Measurements from ENCODE around the gene ZNF135.

ZNF135 gene

GRCh38 chr19:58047672-58048071 is 11.4 kb upstream of the ZNF135 start:
- DNase-seq: no peak

- no peak for DNase-seq
Measured at GRCh38 chr19:58052256-58052655, 6.8 kb upstream of the ZNF135 start.

GRCh38 chr19:58053480-58054156 is 5.5 kb upstream of the ZNF135 start:
- DNase-seq: no peak

- no peak for DNase-seq
Measured at GRCh38 chr19:58054901-58055874, 3.9 kb upstream of the ZNF135 start.

- no peak for DNase-seq
Measured at GRCh38 chr19:58056261-58056660, 2.8 kb upstream of the ZNF135 start.

- no peak for DNase-seq
Measured at GRCh38 chr19:58056861-58057260, 2.2 kb upstream of the ZNF135 start.

- DNase-seq: no peak
Measured at GRCh38 chr19:58058467-58058866, 615 bp upstream of the ZNF135 start.

GRCh38 chr19:58059671-58060078 is 593 bp downstream of the ZNF135 start:
- DNase-seq: no peak

- no peak for DNase-seq
Measured at GRCh38 chr19:58060231-58060630, 1.1 kb downstream of the ZNF135 start.

- no peak for DNase-seq
Measured at GRCh38 chr19:58063712-58064111, 4.6 kb downstream of the ZNF135 start.

- no peak for DNase-seq
Measured at GRCh38 chr19:58067240-58067912, 8.3 kb downstream of the ZNF135 start.

- DNase-seq: no peak
Measured at GRCh38 chr19:58079792-58080191, 20.7 kb downstream of the ZNF135 start.

GRCh38 chr19:58083021-58083420 is 23.9 kb downstream of the ZNF135 start:
- DNase-seq: no peak

- no peak for DNase-seq
Measured at GRCh38 chr19:58084596-58085347, 25.7 kb downstream of the ZNF135 start.

GRCh38 chr19:58085348-58085875 is 26.3 kb downstream of the ZNF135 start:
- no peak for DNase-seq

- DNase-seq: no peak
Measured at GRCh38 chr19:58086825-58087710, 28.0 kb downstream of the ZNF135 start.

GRCh38 chr19:58088521-58089052 is 29.5 kb downstream of the ZNF135 start:
- no peak for DNase-seq

- no peak for DNase-seq
Measured at GRCh38 chr19:58089846-58090245, 30.8 kb downstream of the ZNF135 start.

- no peak for DNase-seq
Measured at GRCh38 chr19:58091251-58091995, 32.3 kb downstream of the ZNF135 start.

GRCh38 chr19:58093071-58093470 is 34.0 kb downstream of the ZNF135 start:
- DNase-seq: no peak

Data from stimulated activated CD8-positive, alpha-beta memory T cell treated with anti-CD3 and anti-CD28 coated beads, Interleukin-4, amount 100 ng/mL, for 48 hours (primary cell).